A549 (cell line): Measurements from ENCODE around the gene CD2BP2.

Source experiments
- BCL3 ChIP-seq: fragments of >200 bp; sonication (Bioruptor Twin); formaldehyde crosslinking; IDR thresholded peaks from 3 replicates; pipeline ENCODE4 v1.6.1; 2016
- CBX8 ChIP-seq: fragments of 200-600 bp; sonication (generic); IDR thresholded peaks from 2 replicates; pipeline ENCODE4 v1.6.1; 2016
- CTCF ChIP-seq: fragments of >200 bp; sonication (Bioruptor Twin); formaldehyde crosslinking; IDR thresholded peaks from 3 replicates; pipeline ENCODE4 v1.5.1; 2016
- EP300 ChIP-seq, 2 experiments: fragments of >200 bp; sonication (Bioruptor Twin); formaldehyde crosslinking; IDR thresholded peaks; 2 replicates in 1 of 2; 3 replicates in 1 of 2; pipeline ENCODE4 v1.6.1; 2016 to 2017
- MAX ChIP-seq: IDR thresholded peaks from 2 replicates; pipeline ENCODE4 v1.6.1; 2012
- MYC ChIP-seq: IDR thresholded peaks from 2 replicates; pipeline ENCODE4 v1.6.1; 2012; ENCODE audit warnings: mild to moderate bottlenecking, inconsistent platforms, low read length, improper control_type of control experiment, borderline replicate concordance
- PHF8 ChIP-seq: fragments of 200-600 bp; sonication (generic); IDR thresholded peaks from 2 replicates; pipeline ENCODE4 v1.6.1; 2016; ENCODE audit warnings: low read depth, mild to moderate bottlenecking, antibody characterized with exemption, moderate library complexity, borderline replicate concordance
- POLR2A ChIP-seq: IDR thresholded peaks from 2 replicates; pipeline ENCODE4 v1.6.1; 2012; ENCODE audit warnings: mild to moderate bottlenecking, low read length
- RAD21 ChIP-seq, 2 experiments: fragments of >200 bp in 1 of 2; sonication (Bioruptor Twin) in 1 of 2; formaldehyde crosslinking in 1 of 2; IDR thresholded peaks in 1 of 2; conservative IDR thresholded peaks in 1 of 2; 2 replicates in 1 of 2; 3 replicates in 1 of 2; pipeline ENCODE4 v1.6.1; 2012 to 2018; ENCODE audit warnings: inconsistent platforms in 1 of 2
- TP53 ChIP-seq: fragments of 250-450 bp; sonication (Bioruptor Pico); IDR thresholded peaks from 2 replicates; pipeline ENCODE4 v1.5.0; 2021; ENCODE audit warnings: mild to moderate bottlenecking, moderate library complexity

GRCh38 chr16:30371248-30371816 is 16.2 kb upstream of the CD2BP2 start:
- TF ChIP-seq CTCF (no peak), POLR2A (no peak), CBX8 (no peak), RAD21 (conservative IDR thresholded peaks at IDR 0.05 in 1 of 2, IDR thresholded peaks at IDR 0.05 in 1 of 2) (no peak), MAX (no peak), BCL3 (no peak), TP53 (CRISPR knock-in tag) (no peak), MYC (no peak), EP300 (IDR thresholded peaks at IDR 0.05) (no peak), PHF8 (no peak)
